ENCODE results near the gene COL5A1. TPM values are rescaled to one million over a fixed set of nuclear protein-coding genes. Genes with fewer than 3 reads are reported as not detected.

COL5A1 gene
- total RNA-seq, 1 donor from 2014 or later: 21.6 TPM

- DNase-seq (ENCODE audit: low spot score): peak; percentile 64
- intact Hi-C loops (cut with DNase I): no loop called here
Observed at GRCh38 chr9:134623258-134624066, 18.1 kb upstream of the COL5A1 start.

- intact Hi-C loops (cut with DNase I): no loop called here
- peak; percentile 54 for DNase-seq (ENCODE audit: low spot score)
Observed at GRCh38 chr9:134624137-134624591, 17.4 kb upstream of the COL5A1 start.

GRCh38 chr9:134624621-134625181 lies 16.9 kb upstream of the COL5A1 start:
- DNase-seq (ENCODE audit: low spot score): peak; percentile 20
- intact Hi-C loops (cut with DNase I): no loop called here

GRCh38 chr9:134625361-134626068 lies 16.1 kb upstream of the COL5A1 start:
- intact Hi-C loops (cut with DNase I): no loop called here
- peak; percentile 62 for DNase-seq (ENCODE audit: low spot score)

GRCh38 chr9:134626069-134626423 lies 15.6 kb upstream of the COL5A1 start:
- no peak for DNase-seq (ENCODE audit: low spot score)
- intact Hi-C loops (cut with DNase I): no loop called here

GRCh38 chr9:134626571-134627416 lies 14.8 kb upstream of the COL5A1 start:
- intact Hi-C loops (cut with DNase I): no loop called here
- DNase-seq (ENCODE audit: low spot score): peak; percentile 64

GRCh38 chr9:134627417-134628353 lies 13.9 kb upstream of the COL5A1 start:
- peak; percentile 70 for DNase-seq (ENCODE audit: low spot score)
- intact Hi-C loops (cut with DNase I): no loop called here

GRCh38 chr9:134628354-134628736 lies 13.3 kb upstream of the COL5A1 start:
- no peak for DNase-seq (ENCODE audit: low spot score)
- intact Hi-C loops (cut with DNase I): no loop called here

GRCh38 chr9:134629061-134629585 lies 12.5 kb upstream of the COL5A1 start:
- DNase-seq (ENCODE audit: low spot score): peak; percentile 50
- intact Hi-C loops (cut with DNase I): no loop called here

GRCh38 chr9:134629586-134630392 lies 11.8 kb upstream of the COL5A1 start:
- DNase-seq (ENCODE audit: low spot score): peak; percentile 36
- intact Hi-C loops (cut with DNase I): no loop called here

GRCh38 chr9:134630393-134630790 lies 11.2 kb upstream of the COL5A1 start:
- DNase-seq (ENCODE audit: low spot score): no peak
- intact Hi-C loops (cut with DNase I): no loop called here

GRCh38 chr9:134630861-134631260 lies 10.7 kb upstream of the COL5A1 start:
- intact Hi-C loops (cut with DNase I): no loop called here
- no peak for DNase-seq (ENCODE audit: low spot score)

GRCh38 chr9:134631881-134632280 lies 9.7 kb upstream of the COL5A1 start:
- peak; percentile 66 for DNase-seq (ENCODE audit: low spot score)
- intact Hi-C loops (cut with DNase I): no loop called here

GRCh38 chr9:134632329-134632728 lies 9.3 kb upstream of the COL5A1 start:
- intact Hi-C loops (cut with DNase I): no loop called here
- DNase-seq (ENCODE audit: low spot score): peak; percentile 49

GRCh38 chr9:134633362-134634142 lies 8.1 kb upstream of the COL5A1 start:
- DNase-seq (ENCODE audit: low spot score): peak; percentile 68
- intact Hi-C loops (cut with DNase I): no loop called here

GRCh38 chr9:134634176-134634575 lies 7.4 kb upstream of the COL5A1 start:
- intact Hi-C loops (cut with DNase I): no loop called here
- DNase-seq (ENCODE audit: low spot score): peak; percentile 35

- DNase-seq (ENCODE audit: low spot score): peak; percentile 54
- intact Hi-C loops (cut with DNase I): no loop called here
Observed at GRCh38 chr9:134634667-134635230, 6.9 kb upstream of the COL5A1 start.

Data from cardiac septum (tissue), 1 donor.